ENCODE results near the gene NSUN6. TPM values are rescaled to one million over a fixed set of nuclear protein-coding genes. Genes with fewer than 3 reads are reported as not detected.

Gene NSUN6
- total RNA-seq, 1 donor from 2014 or later, result 7.3 TPM

- no peak for DNase-seq
Measured at GRCh38 chr10:18497806-18498369, 153.5 kb downstream of the NSUN6 start.

Other genes with a start within 250 kb of the NSUN6 start
- 22.8 and 23.0 TPM in 2 replicates for gene ARL5B, start 7.8 kb upstream of the NSUN6 start, total RNA-seq

Data from dermis blood vessel endothelial cell (primary cell).